ENCODE measurements around the gene HERC2.
"Not testable (repeated sequence)": the region's sequence is repeated elsewhere in the genome, so short reads cannot be mapped to it uniquely, and the experiment has no call there.

DNA sequence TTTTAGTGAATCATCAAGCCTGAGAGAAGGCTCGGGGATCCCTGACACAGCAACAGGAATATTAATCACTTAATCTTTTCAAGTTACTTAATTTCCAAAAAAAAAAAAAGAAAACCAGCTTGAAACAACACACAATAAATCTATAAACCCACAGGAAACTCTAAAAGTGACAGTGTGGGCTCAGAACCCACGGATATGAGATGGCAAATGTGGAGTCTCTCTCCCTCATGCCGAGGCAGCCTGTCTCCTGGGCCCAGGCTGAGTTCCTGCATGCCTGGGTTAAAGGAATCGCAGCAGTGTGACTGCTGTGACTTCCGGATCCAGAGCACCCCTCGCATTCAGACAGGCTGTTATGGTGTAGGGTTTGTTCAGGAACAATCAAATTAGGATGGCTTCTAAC is 90.2 kb downstream of the HERC2 start:
- TF ChIP-seq, protein P1, sequence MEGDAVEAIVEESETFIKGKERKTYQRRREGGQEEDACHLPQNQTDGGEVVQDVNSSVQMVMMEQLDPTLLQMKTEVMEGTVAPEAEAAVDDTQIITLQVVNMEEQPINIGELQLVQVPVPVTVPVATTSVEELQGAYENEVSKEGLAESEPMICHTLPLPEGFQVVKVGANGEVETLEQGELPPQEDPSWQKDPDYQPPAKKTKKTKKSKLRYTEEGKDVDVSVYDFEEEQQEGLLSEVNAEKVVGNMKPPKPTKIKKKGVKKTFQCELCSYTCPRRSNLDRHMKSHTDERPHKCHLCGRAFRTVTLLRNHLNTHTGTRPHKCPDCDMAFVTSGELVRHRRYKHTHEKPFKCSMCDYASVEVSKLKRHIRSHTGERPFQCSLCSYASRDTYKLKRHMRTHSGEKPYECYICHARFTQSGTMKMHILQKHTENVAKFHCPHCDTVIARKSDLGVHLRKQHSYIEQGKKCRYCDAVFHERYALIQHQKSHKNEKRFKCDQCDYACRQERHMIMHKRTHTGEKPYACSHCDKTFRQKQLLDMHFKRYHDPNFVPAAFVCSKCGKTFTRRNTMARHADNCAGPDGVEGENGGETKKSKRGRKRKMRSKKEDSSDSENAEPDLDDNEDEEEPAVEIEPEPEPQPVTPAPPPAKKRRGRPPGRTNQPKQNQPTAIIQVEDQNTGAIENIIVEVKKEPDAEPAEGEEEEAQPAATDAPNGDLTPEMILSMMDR (IDR thresholded peaks at IDR 0.05) = not testable (repeated sequence)
- TF ChIP-seq POLR2A, EP300 (IDR thresholded peaks at IDR 0.05): not testable (repeated sequence)

Data from tibial nerve (tissue), 4 donors.